ENCODE measurements around the gene YKT6.

YKT6 gene

GRCh38 chr7:44180631-44181030 lies 20.1 kb upstream of the YKT6 start:
- no peak for TF ChIP-seq GATA1 (IDR thresholded peaks at IDR 0.05; ENCODE audit: low read depth, low read length)
- no peak for TF ChIP-seq POLR2A (IDR thresholded peaks at IDR 0.05; ENCODE audit: low read length)

GRCh38 chr7:44182827-44183226 lies 18.0 kb upstream of the YKT6 start:
- TF ChIP-seq GATA1 (IDR thresholded peaks at IDR 0.05; ENCODE audit: low read depth, low read length), result no peak
- TF ChIP-seq POLR2A (IDR thresholded peaks at IDR 0.05; ENCODE audit: low read length), result no peak
- no peak for DNase-seq

More at GRCh38 chr7:44180631-44181030, 20.1 kb upstream of the YKT6 start:
- no peak for DNase-seq

- DNase-seq, result no peak
- TF ChIP-seq GATA1 (IDR thresholded peaks at IDR 0.05; ENCODE audit: low read depth, low read length), result no peak
- no peak for TF ChIP-seq POLR2A (IDR thresholded peaks at IDR 0.05; ENCODE audit: low read length)
These were observed 17.4 kb upstream of the YKT6 start for GRCh38 chr7:44183386-44183785.

- TF ChIP-seq POLR2A (IDR thresholded peaks at IDR 0.05; ENCODE audit: low read length) (no peak), GATA1 (IDR thresholded peaks at IDR 0.05; ENCODE audit: low read depth, low read length) (no peak)
- DNase-seq, result no peak
These were observed 16.4 kb upstream of the YKT6 start for GRCh38 chr7:44184206-44184872.

GRCh38 chr7:44184873-44185446 lies 15.8 kb upstream of the YKT6 start:
- TF ChIP-seq GATA1 (IDR thresholded peaks at IDR 0.05; ENCODE audit: low read depth, low read length) (no peak), POLR2A (IDR thresholded peaks at IDR 0.05; ENCODE audit: low read length) (no peak)
- DNase-seq, result no peak

- no peak for DNase-seq
- TF ChIP-seq GATA1 (IDR thresholded peaks at IDR 0.05; ENCODE audit: low read depth, low read length), result no peak
- TF ChIP-seq POLR2A (IDR thresholded peaks at IDR 0.05; ENCODE audit: low read length), result no peak
These were observed 15.0 kb upstream of the YKT6 start for GRCh38 chr7:44185729-44186128.

- TF ChIP-seq GATA1 (IDR thresholded peaks at IDR 0.05; ENCODE audit: low read depth, low read length) (no peak), POLR2A (IDR thresholded peaks at IDR 0.05; ENCODE audit: low read length) (no peak)
These were observed 14.0 kb upstream of the YKT6 start for GRCh38 chr7:44186736-44187135.

GRCh38 chr7:44187636-44188416 lies 13.0 kb upstream of the YKT6 start:
- TF ChIP-seq POLR2A (IDR thresholded peaks at IDR 0.05; ENCODE audit: low read length) (no peak), GATA1 (IDR thresholded peaks at IDR 0.05; ENCODE audit: low read depth, low read length) (no peak)
- DNase-seq, result no peak

More at GRCh38 chr7:44186736-44187135, 14.0 kb upstream of the YKT6 start:
- no peak for DNase-seq

GRCh38 chr7:44188480-44189225 lies 12.1 kb upstream of the YKT6 start:
- TF ChIP-seq GATA1 (IDR thresholded peaks at IDR 0.05; ENCODE audit: low read depth, low read length) (no peak), POLR2A (IDR thresholded peaks at IDR 0.05; ENCODE audit: low read length) (no peak)
- DNase-seq, result no peak

GRCh38 chr7:44189286-44189992 lies 11.3 kb upstream of the YKT6 start, which contains the start of gene GCK:
TSS of gene GCK (minus strand) at chr7:44189439. CDS start at chr7:44188953, 486 bp downstream.
- TF ChIP-seq GATA1 (IDR thresholded peaks at IDR 0.05; ENCODE audit: low read depth, low read length) (no peak), POLR2A (IDR thresholded peaks at IDR 0.05; ENCODE audit: low read length) (no peak)
- DNase-seq, result no peak

GRCh38 chr7:44189993-44190872 lies 10.5 kb upstream of the YKT6 start:
- no peak for DNase-seq
- TF ChIP-seq GATA1 (IDR thresholded peaks at IDR 0.05; ENCODE audit: low read depth, low read length) (no peak), POLR2A (IDR thresholded peaks at IDR 0.05; ENCODE audit: low read length) (no peak)

- DNase-seq, result no peak
- no peak for TF ChIP-seq GATA1 (IDR thresholded peaks at IDR 0.05; ENCODE audit: low read depth, low read length)
- no peak for TF ChIP-seq POLR2A (IDR thresholded peaks at IDR 0.05; ENCODE audit: low read length)
These were observed 9.6 kb upstream of the YKT6 start for GRCh38 chr7:44191171-44191570.
